CD1c-positive myeloid dendritic cell (primary cell): ENCODE results near the gene CAB39L.

Source experiments
- DNase-seq: peaks from one replicate; pipeline ENCODE4 v3.0.0-alpha.2; 2016; ENCODE audit errors: extremely low spot score

The CAB39L gene

GRCh38 chr13:49400755-49401659 is 42.9 kb downstream of the CAB39L start:
- peak; percentile 44 for DNase-seq

GRCh38 chr13:49399801-49400472 is 43.9 kb downstream of the CAB39L start:
- no peak for DNase-seq

DNA sequence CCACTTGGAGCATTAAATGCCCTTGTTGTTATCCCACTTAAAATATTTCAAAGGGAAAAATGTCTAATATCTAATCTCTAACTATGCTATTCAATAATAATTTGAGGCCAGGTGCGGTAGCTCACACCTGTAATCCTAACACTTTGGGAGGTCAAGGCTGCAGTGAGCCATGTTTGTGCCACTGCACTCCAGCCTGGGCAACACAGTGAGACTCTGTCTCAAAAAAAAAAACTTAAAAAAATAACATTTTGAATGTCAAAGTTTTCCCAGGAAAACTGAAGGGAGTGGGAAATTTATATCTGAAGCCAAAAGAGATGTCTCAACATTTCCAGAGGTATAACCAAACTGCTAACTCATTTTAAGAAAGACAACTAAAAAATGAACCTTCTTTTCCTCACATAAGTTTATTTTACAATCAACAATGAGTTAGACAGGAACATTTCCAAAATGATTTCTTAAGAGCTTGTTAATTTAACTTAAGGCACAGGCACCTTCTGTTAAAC is 47.9 kb downstream of the CAB39L start:
- DNase-seq, result no peak

GRCh38 chr13:49395451-49395865 is 48.4 kb downstream of the CAB39L start:
- no peak for DNase-seq

- DNase-seq, result no peak
Observed at GRCh38 chr13:49388091-49388635, 55.7 kb downstream of the CAB39L start.

GRCh38 chr13:49386664-49387063 is 57.2 kb downstream of the CAB39L start:
- no peak for DNase-seq

DNA sequence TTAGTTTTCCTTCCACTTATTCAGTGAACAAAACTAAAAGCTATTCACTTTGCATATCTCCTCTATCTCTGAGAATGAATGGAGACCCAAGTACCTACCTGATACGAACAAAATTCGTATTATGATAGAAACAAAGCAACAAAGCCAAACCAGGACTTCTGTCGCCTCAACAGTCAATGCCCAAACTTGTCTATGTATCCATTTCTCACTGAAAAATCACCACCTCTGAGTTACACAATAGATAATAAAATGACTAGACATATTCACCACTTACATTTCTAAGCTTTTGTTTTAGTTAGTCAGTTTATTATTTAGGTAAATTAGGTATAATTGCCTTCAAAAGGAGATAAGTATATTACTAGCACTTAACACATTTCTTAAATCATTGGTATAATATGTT is 67.7 kb downstream of the CAB39L start:
- DNase-seq, result no peak

GRCh38 chr13:49374585-49375290 is 69.1 kb downstream of the CAB39L start:
- peak; percentile 11 for DNase-seq

- no peak for DNase-seq
Observed at GRCh38 chr13:49373716-49374115, 70.1 kb downstream of the CAB39L start.

- peak; percentile 6 for DNase-seq
Observed at GRCh38 chr13:49371943-49372613, 71.8 kb downstream of the CAB39L start.

GRCh38 chr13:49370371-49370770 is 73.5 kb downstream of the CAB39L start:
- peak; percentile 10 for DNase-seq

DNA sequence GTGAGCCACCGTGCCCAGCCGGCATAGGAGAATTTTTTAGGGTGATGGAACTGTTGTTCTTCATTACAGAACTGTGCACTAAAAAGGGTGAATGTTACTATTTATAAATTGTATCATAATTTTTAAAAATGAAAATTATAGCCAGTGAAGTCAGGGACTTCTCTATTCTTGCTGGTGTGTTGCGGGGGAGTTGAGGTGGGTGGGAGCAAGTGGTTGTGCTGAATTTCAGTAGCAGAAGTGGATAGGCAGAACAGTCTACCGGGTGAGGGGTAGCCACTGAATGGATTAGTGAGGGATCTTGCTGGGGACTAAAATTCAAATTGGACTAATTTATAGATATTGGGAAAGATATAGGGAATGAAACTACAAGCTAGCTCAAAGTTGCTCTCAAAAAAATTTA is 74.0 kb downstream of the CAB39L start:
- DNase-seq, result peak; percentile 64

GRCh38 chr13:49368688-49369087 is 75.2 kb downstream of the CAB39L start:
- peak; percentile 38 for DNase-seq

- DNase-seq, result no peak
Observed at GRCh38 chr13:49367640-49368422, 76.0 kb downstream of the CAB39L start.

- no peak for DNase-seq
Observed at GRCh38 chr13:49366841-49367240, 77.0 kb downstream of the CAB39L start.

DNA sequence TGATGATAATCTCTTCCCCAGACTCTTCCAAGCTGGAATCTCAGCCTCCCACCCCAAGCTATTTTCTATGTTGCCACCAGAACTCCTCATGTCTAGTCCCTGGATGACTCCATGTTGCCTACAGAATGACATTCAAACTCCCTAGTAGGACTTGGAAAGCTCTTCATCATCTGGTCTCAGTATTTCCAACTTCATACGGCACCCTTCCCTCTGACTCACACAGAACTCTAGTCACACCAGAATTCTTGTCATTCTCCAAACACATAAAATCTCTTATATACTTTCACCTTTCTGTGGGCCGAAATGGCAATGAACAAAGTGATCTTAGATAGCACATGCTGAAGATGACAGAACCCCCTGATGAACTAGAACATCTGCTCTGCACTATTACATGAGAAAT is 86.2 kb downstream of the CAB39L start:
- no peak for DNase-seq

- no peak for DNase-seq
Observed at GRCh38 chr13:49356223-49356622, 87.6 kb downstream of the CAB39L start.

GRCh38 chr13:49354719-49355118 is 89.1 kb downstream of the CAB39L start:
- no peak for DNase-seq

GRCh38 chr13:49353908-49354307 is 90.0 kb downstream of the CAB39L start:
- no peak for DNase-seq

- no peak for DNase-seq
Observed at GRCh38 chr13:49351871-49352270, 92.0 kb downstream of the CAB39L start.

- no peak for DNase-seq
Observed at GRCh38 chr13:49348751-49349150, 95.1 kb downstream of the CAB39L start.
